HG03175 (cell line): ENCODE results near the gene EIF4A2.
"Not testable (repeated sequence)": the region's sequence is repeated elsewhere in the genome, so short reads cannot be mapped to it uniquely, and the experiment has no call there.

Source experiments
- ATAC-seq: cut with Tn5 transposase; IDR thresholded peaks from one replicate; pipeline ENCODE4 v1.9.1; 2021; ENCODE audit warnings: mild to moderate bottlenecking, moderate library complexity; ENCODE audit not compliant: unreplicated experiment

The EIF4A2 gene

DNA sequence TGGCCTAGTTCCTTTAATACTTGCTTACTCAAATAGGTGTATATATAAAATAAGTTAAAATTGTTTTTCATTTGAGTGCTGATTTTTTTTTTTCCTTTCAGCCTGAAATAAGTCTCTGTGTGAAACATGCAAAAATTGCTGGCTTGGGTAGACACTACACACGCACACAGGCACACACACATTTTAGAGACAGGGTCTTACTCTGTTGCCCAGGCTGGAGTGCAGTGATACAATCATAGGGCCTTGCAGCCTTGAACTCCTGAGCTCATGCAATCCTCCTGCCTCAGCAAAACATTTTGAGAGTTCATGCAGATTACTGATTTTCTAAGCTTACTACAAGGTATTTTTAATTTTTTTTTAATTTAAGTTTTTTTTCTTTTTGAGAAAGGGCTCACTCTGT, 35.6 kb downstream of the EIF4A2 start:
- no peak for ATAC-seq

DNA sequence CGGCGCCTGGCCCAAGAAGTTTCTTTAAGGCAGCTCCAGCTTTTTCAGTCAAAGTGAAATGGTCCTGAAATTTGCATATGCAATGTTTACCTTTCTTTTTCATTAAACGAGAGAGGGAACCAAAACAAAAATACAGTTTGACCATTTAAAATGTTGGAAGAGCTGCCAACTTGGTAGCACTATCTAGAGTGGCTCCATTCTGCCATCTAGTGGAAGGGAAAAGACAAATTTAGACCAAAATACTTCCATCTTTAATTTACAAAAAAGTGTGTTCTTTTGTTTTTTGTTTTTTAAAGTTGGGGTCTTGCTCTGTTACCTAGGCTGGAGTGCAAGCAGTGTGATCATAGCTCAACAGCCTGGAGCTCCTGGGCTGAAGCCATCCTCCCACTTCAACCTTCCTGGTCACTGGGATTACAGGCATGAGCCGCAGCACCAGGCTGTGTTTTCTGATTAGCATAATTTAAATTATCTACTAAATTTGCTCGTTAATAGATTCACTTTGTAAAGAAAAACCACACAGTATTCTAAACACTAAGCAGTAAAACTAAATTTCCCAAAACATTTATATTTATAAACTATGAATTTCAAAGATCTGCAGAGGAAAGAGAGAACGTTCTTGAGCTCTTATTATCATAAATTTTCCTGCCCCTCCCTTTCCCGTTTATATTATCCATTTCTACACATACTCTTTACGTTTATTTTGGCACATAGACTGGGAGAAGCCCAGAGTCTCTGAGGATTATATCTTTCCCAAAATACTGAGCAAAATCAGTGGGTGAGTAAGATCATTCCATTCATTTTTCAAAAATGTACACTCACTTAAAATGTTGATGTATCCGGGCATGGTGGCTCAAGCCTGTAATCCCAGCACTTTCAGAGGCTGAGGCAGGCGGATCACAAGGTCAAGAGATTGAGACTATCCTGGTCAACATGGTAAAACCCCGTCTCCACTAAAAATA, 38.3 kb downstream of the EIF4A2 start:
- no peak for ATAC-seq

- not testable (repeated sequence) for ATAC-seq
These were observed 39.0 kb downstream of the EIF4A2 start for GRCh38 chr3:186822388-186822759.

DNA sequence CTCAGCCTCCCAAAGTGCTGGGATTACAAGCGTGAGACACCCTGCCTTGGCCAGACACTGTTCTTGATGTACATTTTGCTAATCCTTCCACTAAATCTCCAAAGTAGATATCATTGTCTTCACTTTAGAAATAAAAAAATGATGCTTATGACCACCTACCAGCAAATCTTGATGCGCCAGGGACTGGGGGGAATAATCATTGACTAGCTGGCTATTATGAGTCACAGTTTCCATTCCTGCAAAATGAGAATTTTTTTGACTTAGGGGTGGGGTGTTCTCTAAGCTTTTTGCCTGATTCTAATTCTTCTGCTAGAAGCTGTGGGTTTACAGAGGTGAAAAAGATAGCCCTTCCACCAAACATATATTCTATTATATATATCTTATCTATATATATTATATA, 40.0 kb downstream of the EIF4A2 start:
- no peak for ATAC-seq

- ATAC-seq: no peak
These were observed 41.2 kb downstream of the EIF4A2 start for GRCh38 chr3:186824430-186825139.

- ATAC-seq: no peak
These were observed 42.0 kb downstream of the EIF4A2 start for GRCh38 chr3:186825294-186825821.

DNA sequence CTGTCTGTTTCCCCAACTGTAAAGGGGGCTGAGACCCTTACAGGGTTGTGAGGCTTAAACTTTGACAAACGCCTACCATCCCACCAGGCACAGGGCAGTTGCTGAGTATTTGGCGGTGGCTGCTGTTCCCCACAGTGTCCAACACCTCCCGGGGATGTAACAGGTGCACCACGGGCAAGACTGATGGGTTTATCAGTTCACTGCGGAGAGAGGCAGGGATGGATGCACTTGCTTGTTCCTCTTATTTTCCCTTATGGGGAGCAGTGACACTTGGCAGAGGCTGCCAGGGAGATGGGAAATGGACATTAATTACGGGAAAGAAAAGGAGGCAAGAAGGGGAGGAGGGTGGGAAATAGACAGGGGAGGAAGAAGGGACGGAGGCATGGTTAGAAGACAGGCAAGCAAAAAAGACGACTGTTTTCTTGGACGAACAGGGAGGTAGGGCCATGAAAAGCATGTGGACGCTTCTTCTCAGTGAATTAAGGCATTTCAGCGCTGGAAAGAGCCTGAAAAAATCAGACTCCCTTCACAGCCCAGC, 42.6 kb downstream of the EIF4A2 start:
- ATAC-seq: no peak

DNA sequence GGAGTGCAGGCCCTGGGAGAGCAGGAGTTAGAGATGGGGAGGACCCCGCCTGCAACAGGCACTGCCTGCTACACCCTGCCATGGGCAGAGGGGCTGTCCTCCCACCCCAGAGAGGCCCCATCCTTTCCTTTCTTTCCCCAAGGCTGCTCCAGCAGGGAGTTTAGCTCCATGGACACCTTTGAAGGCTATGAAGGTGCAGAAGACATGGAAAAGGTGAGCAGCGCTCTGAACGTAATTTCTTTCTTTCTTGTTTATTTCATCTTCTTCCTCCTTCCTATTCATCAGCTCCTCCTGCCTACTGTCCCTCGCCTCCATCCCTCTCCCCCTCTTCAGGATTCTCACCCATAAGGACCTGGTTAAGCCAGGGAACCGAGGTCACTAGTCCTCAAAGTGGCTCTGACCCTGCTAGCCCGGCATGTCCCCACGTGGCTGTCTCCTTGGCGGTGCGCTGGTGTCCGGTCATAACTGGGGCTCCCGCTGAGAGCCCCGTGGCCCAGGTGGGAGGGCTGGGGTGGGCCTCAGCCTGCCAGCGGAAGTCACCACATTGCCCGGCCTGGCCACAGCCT, 43.1 kb downstream of the EIF4A2 start:
- ATAC-seq: no peak

- ATAC-seq: peak; percentile 89
These were observed 43.8 kb downstream of the EIF4A2 start for GRCh38 chr3:186826976-186827857.

- no peak for ATAC-seq
These were observed 45.0 kb downstream of the EIF4A2 start for GRCh38 chr3:186828340-186828739.

- no peak for ATAC-seq
These were observed 48.4 kb downstream of the EIF4A2 start for GRCh38 chr3:186831798-186832197.

GRCh38 chr3:186832276-186832675, 48.9 kb downstream of the EIF4A2 start:
- ATAC-seq: no peak
